Retinal pigment epithelial cell (primary cell): ENCODE data around the gene CCNQ.
"Not testable (repeated sequence)": the region's sequence is repeated elsewhere in the genome, so short reads cannot be mapped to it uniquely, and the experiment has no call there.

ENCODE experiments used
- DNase-seq: peaks from one replicate; pipeline ENCODE4 v3.0.0-alpha.2; 2010; ENCODE audit warnings: low read depth
- H3K4me3 ChIP-seq: 2 replicates; pipeline ENCODE4 v1.5.1; 2011; ENCODE audit warnings: mild to moderate bottlenecking, low read length, control low read depth, moderate library complexity
- TF ChIP-seq, protein P1 (sequence below): conservative IDR thresholded peaks from 2 replicates; pipeline ENCODE4 v1.5.1; 2011; ENCODE audit warnings: low read depth, low read length, control low read depth, inconsistent platforms

Gene CCNQ

GRCh38 chrX:153608376-153608775 lies 9.4 kb upstream of the CCNQ start:
- H3K4me3 ChIP-seq = no peak overlapping the region
- TF ChIP-seq, protein P1, sequence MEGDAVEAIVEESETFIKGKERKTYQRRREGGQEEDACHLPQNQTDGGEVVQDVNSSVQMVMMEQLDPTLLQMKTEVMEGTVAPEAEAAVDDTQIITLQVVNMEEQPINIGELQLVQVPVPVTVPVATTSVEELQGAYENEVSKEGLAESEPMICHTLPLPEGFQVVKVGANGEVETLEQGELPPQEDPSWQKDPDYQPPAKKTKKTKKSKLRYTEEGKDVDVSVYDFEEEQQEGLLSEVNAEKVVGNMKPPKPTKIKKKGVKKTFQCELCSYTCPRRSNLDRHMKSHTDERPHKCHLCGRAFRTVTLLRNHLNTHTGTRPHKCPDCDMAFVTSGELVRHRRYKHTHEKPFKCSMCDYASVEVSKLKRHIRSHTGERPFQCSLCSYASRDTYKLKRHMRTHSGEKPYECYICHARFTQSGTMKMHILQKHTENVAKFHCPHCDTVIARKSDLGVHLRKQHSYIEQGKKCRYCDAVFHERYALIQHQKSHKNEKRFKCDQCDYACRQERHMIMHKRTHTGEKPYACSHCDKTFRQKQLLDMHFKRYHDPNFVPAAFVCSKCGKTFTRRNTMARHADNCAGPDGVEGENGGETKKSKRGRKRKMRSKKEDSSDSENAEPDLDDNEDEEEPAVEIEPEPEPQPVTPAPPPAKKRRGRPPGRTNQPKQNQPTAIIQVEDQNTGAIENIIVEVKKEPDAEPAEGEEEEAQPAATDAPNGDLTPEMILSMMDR = no peak
- no peak for DNase-seq

GRCh38 chrX:153606503-153606902 lies 7.6 kb upstream of the CCNQ start:
- TF ChIP-seq, protein P1 = no peak
- no peak for DNase-seq

DNA sequence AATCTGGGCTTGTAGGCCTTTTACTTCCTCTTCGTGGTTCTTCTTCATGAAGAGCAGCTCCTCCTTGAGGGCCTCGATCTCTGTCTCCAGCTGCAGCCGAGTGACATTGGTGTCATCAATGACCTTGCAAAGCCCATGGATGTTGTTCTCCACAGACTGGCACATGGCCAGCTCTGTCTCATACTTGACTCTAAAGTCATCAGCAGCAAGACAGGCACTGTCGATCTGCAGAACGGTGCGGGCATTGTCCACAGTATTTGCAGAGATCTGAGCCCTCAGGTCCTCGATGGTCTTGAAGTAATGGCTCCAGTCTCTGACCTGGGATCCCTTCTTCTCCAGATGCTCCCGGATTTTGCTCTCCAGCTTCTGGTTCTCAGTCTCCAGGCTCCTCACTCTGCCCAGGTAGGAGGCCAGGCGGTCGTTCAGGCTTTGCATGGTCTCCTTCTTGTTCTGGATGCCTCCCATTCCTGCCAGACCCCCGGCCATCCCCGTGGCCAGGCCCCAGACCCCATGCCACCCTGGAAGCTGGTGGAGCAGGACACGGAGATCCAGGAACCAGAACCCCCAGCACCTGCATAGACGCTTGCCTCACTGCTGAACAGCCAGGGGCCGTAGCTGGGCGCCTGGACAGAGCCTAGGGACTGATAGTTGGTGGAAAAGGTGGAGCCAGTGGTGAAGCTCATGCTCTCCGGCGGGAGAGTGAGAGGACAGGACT lies 5.9 kb upstream of the CCNQ start:
- H3K4me3 ChIP-seq, DNase-seq: not testable (repeated sequence)

More at GRCh38 chrX:153606503-153606902, 7.6 kb upstream of the CCNQ start:
- H3K4me3 ChIP-seq = no peak overlapping the region

- DNase-seq = no peak
- H3K4me3 ChIP-seq = no peak overlapping the region
- TF ChIP-seq, protein P1 = no peak
Observed at GRCh38 chrX:153603131-153603656, 4.3 kb upstream of the CCNQ start.

- TF ChIP-seq, protein P1 = no peak
- no peak overlapping the region for H3K4me3 ChIP-seq
- no peak for DNase-seq
Observed at GRCh38 chrX:153602601-153603000, 3.7 kb upstream of the CCNQ start.

GRCh38 chrX:153601511-153602110 lies 2.7 kb upstream of the CCNQ start:
- TF ChIP-seq, protein P1 = no peak
- no peak overlapping the region for H3K4me3 ChIP-seq
- DNase-seq = no peak

- DNase-seq = no peak
- TF ChIP-seq, protein P1 = no peak
- H3K4me3 ChIP-seq = no peak overlapping the region
Observed at GRCh38 chrX:153600921-153601320, 2.0 kb upstream of the CCNQ start.
